NCI-H2107 (cell line): ENCODE measurements around the gene SYNPR.

Experiments
- DNase-seq: peaks from one replicate; lab custom pipeline; 2025; lab: John Stamatoyannopoulos, UW

SYNPR gene

DNA sequence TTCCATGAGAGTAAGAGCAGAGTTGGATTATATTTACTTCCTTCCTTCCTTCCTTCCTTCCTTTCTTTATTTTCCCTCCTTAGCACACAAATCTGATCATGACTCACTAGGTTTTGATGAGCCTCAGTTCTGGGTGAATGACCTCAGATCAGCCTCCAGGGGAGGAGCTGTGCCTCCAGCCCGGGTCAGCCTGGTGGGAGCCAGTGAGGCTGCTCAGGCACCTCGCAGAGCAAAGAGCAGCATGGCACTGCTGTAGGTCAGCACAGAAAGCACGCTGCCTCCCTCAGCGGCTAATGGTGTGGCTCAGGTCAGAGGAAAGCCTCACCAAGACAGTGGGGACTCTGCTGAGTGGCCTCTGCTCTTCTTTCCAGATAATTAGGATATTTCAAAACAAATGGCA lies 108.5 kb downstream of the SYNPR start:
- no peak for DNase-seq

- DNase-seq = no peak
Observed at GRCh38 chr3:63387568-63387967, 109.5 kb downstream of the SYNPR start.

GRCh38 chr3:63390710-63391230 lies 112.7 kb downstream of the SYNPR start:
- DNase-seq = no peak

DNA sequence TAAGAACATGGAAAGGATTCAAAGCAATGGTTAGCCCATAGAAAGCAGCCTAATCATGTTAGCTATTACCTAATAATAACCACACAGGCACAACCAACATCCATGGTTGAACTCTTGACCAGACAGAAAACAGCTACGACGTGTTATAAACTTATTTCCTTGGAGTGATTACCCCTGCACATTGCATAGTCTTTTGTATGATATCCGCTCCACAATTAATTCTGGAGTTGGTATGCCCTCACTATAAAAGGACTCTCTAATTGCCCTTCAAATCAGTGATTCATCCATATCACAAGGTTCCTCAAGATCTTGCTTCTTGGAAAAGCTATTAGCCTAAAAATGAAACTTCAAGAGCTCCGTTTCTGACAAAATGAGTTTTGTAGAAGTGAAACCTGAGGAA lies 117.9 kb downstream of the SYNPR start:
- DNase-seq = no peak

GRCh38 chr3:63400246-63400860 lies 122.2 kb downstream of the SYNPR start:
- DNase-seq = no peak

DNA sequence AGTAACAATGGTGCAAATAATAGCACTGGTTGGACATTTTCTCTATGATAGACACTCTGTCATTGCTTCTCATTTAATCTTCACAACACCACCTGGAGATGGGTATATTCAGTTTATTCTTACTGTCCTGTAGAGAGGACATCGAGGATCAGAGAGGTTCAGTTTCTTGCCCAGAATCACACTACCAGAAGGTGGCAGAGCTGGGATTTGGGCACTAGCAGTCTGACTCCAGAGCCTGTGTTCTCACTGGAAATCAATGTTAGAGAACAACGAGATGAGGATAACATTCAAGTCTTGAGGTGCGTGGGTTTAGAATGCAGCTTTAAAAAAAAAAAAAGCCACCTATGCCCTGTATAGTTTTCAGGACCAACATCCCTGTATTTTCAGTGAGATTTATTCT lies 127.8 kb downstream of the SYNPR start:
- DNase-seq = no peak

DNA sequence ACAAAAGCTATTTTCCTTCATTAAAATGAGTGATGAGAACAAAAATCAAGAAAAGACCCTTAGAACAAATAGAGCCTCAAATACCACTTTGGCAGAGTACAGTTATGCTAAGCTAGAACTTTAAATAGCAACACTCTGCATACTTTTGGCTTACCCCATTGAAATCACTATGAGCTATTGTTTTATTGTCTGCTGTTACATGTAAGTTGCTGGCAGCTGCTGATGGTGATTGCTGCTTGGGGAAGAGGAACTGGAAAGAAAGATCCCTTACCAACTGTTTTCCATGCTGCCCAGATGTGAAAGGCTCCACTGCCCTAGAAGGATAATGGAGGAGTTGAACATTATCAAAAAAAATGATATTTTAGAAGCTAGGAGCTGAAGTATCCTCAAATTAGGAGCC lies 135.4 kb downstream of the SYNPR start:
- DNase-seq = no peak

- no peak for DNase-seq
Observed at GRCh38 chr3:63414607-63415006, 136.5 kb downstream of the SYNPR start.

DNA sequence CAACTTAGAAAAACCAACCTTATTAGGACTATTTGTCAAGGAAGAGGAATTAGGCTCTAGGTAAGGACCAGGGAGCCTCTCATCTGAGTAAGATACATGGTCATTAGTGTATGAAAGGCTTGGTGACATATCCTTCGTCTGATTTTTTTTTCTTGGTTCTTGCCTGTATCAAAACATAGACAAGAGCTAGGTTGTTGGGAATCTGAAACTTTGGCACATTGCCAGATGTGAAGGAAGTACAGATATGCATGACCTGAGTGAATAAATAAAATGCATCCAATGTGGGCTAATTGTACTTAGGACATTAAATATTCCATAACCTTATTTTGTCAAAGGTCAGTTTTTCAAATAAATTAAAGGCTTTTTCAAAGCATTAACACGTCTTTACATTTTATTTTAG lies 151.8 kb downstream of the SYNPR start:
- DNase-seq = no peak

GRCh38 chr3:63430875-63431274 lies 152.8 kb downstream of the SYNPR start:
- DNase-seq = no peak

DNA sequence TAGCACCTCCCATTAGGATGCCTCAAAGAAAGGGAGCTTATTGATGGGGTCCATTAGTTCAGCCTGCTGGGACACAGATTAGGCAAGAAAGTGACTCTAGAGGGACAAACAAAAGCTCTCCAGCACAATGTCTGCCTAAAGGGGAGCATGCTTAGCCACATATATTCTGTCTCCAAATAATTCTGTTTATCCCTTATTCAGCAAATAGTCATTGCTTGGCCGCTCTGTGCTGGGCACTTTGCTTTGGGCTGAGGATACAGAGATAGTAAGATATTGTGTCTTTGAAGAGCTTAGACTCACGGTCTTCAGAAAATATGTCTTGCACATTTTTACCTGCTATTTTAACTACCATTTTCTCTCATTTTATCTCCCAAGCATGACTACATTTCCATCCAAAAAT lies 159.8 kb downstream of the SYNPR start:
- DNase-seq = no peak

GRCh38 chr3:63438826-63439371 lies 160.8 kb downstream of the SYNPR start:
- DNase-seq = no peak

GRCh38 chr3:63441262-63441661 lies 163.2 kb downstream of the SYNPR start:
- no peak for DNase-seq

GRCh38 chr3:63442918-63443317 lies 164.8 kb downstream of the SYNPR start:
- DNase-seq = no peak

- no peak for DNase-seq
Observed at GRCh38 chr3:63450023-63450422, 171.9 kb downstream of the SYNPR start.

DNA sequence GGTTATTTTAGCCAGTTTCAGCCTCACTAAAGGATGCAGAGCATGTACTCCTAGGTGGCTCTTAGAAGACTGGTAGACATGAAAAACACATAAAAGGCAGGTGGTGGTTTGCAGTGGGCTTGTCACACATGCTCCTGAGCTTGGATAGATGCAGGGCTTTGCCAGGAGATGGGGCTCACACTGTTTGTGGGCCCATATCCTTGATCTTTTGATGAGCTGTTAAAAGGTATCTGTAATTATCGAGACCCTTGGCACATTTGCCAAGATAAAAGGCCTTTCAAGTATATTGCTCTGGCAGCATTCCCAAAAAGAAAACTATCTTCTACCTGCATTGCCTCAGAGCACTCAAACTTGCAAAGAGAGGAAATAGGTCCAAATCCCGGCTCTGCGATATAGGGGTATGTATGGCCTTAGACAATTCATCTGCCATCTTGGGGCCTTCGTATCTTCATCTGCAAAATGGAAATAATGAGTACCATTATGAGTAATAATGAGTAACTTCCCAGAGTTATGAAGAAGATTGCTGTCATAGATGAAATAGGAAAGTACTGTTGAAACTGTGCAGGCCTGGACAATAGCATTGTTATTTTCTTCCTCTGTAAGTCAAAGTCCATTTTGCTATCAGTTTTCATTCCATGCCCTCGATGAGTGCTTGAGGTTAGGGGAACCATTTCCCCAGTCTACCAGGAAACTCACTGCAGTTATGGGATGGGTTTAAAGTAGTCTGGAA lies 172.7 kb downstream of the SYNPR start:
- no peak for DNase-seq

DNA sequence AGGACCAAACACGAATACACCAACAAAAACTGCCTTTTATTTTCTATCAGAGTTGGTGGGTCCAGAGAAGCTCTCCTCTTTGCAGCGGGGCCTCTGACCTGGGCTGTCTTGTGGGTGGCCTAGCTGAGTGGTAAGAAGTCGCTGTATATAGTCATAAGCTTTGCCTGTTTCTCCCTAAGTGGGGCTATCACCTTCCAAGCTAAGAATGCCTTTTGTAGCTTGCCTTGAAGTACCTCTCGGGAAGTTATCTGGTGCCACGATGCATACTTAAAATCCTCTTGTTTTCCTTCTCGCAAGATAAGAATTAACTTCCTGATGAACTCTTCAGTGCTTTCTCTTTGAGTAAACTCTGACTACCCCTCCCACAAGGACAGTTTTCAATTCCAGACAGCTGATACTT lies 178.8 kb downstream of the SYNPR start:
- DNase-seq = no peak

DNA sequence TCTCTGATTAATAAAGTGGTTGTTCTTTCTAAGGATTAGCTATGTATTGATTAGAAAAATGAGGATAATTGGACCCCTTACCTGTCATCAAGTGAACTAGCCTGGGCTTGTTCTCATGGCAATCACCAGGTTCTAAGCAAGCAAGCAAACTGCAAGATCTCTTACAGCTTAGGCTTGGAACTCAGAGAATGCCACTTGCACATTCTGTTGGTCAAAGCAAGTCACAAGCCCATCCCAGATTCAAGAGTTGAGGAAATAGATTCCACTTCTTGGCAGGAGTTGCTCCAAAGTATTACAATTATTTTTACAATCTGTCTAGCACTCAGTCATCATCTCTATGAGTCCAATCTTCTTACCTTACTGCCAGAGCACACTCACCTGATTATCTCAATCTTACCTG lies 180.3 kb downstream of the SYNPR start:
- no peak for DNase-seq

- DNase-seq = no peak
Observed at GRCh38 chr3:63462732-63463131, 184.6 kb downstream of the SYNPR start.

DNA sequence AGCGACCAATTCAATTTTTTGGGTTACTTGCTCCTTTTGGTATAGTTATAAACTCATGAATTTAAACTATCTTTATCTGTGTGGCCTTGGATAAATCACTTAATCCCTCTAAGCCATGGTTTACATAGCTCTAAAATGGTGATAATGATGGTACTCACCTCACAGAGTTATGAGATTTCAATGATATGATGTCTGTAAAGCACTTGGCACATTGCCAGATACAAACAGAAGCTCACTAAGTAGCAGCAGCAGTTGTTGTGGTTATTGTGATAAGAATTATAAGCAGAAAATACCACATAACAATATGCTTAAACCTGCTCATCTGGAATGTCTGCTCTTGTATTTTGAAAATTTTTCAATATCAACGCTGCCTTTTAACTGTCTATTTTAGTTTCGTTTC lies 189.3 kb downstream of the SYNPR start:
- no peak for DNase-seq

DNA sequence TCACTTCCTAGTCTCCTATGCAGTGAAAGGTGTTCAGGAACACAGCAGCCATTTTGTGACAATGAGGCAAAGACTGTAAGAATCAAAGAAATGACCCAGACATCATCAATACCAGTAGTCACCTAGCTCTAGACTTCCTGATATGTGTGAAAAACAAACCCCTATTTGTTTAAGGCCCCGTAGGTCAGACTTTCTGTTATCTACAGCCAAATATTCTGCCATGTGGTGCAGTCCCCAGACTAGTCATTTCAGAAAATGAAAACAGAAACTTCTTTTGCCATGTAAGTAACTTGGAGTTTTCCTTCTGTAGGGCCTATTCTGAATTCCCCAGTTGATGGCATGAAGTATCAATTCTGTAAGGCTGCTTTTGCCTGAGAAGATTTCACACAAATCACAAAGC lies 192.6 kb downstream of the SYNPR start:
- no peak for DNase-seq

- DNase-seq = no peak
Observed at GRCh38 chr3:63471781-63472180, 193.7 kb downstream of the SYNPR start.

GRCh38 chr3:63473641-63474166 lies 195.6 kb downstream of the SYNPR start:
- DNase-seq = no peak
